K562 (cell line): Measurements from ENCODE around the gene PHLDB3. TPM values are rescaled to one million over a fixed set of nuclear protein-coding genes. Genes with fewer than 3 reads are reported as not detected.

ENCODE experiments used
- ASH1L ChIP-seq: fragments of 450-650 bp; IDR thresholded peaks from 2 replicates; pipeline ENCODE4 v1.6.1; 2018; ENCODE audit warnings: borderline replicate concordance, mild to moderate bottlenecking, low read depth; ENCODE audit not compliant: partially characterized antibody
- ATF3 ChIP-seq, 2 experiments: fragments of 450-650 bp in 1 of 2; sonication (generic) in 1 of 2; formaldehyde crosslinking in 1 of 2; IDR thresholded peaks in 1 of 2; conservative IDR thresholded peaks in 1 of 2; 2 replicates each; pipeline versions ENCODE4 v1.6.1 to v1.8.1; 2016 to 2023; ENCODE audit warnings: mild to moderate bottlenecking in 2 of 2, moderate library complexity in 2 of 2, inconsistent platforms in 1 of 2, missing genetic modification reagents in 1 of 2
- CREBBP ChIP-seq: IDR thresholded peaks from one replicate; pipeline ENCODE4 v1.6.1; 2012; ENCODE audit warnings: low read depth, mild to moderate bottlenecking, control low read depth, inconsistent platforms, low read length
- FOXJ3 ChIP-seq: sonication (generic); formaldehyde crosslinking; IDR thresholded peaks from 2 replicates; pipeline ENCODE4 v1.4.0; 2020; ENCODE audit warnings: mild to moderate bottlenecking, missing genetic modification reagents
- HBP1 ChIP-seq: fragments of 450-650 bp; formaldehyde crosslinking; IDR thresholded peaks from 2 replicates; pipeline ENCODE4 v1.4.0; 2022; ENCODE audit warnings: missing genetic modification characterization
- HLTF ChIP-seq: fragments of 450-650 bp; IDR thresholded peaks from 2 replicates; pipeline ENCODE4 v1.6.1; 2016
- MTA3 ChIP-seq: fragments of 450-650 bp; formaldehyde crosslinking; IDR thresholded peaks from 2 replicates; pipeline ENCODE4 v1.6.1; 2017; ENCODE audit warnings: mild to moderate bottlenecking, borderline replicate concordance
- PML ChIP-seq: IDR thresholded peaks from 2 replicates; pipeline ENCODE4 v1.6.1; 2012; ENCODE audit warnings: low read length, inconsistent platforms
- RBFOX2 ChIP-seq: fragments of 200-400 bp; formaldehyde crosslinking; IDR thresholded peaks from 2 replicates; pipeline ENCODE4 v1.6.1; 2017; ENCODE audit warnings: low read depth, mild to moderate bottlenecking, low read length, moderate library complexity
- RBM14 ChIP-seq: fragments of 200-400 bp; formaldehyde crosslinking; IDR thresholded peaks from 2 replicates; pipeline ENCODE4 v1.6.1; 2018; ENCODE audit warnings: low read depth, mild to moderate bottlenecking, low read length, moderate library complexity, borderline replicate concordance; ENCODE audit not compliant: insufficient read depth
- RNF2 ChIP-seq: sonication (generic); IDR thresholded peaks from 2 replicates; pipeline ENCODE4 v1.6.1; 2016
- TEAD1 ChIP-seq, 2 experiments: fragments of 450-650 bp in 1 of 2; sonication (generic) in 1 of 2; formaldehyde crosslinking; IDR thresholded peaks; 2 replicates each; pipeline versions ENCODE4 v1.4.0 to v1.8.0; 2020 to 2022; ENCODE audit warnings: mild to moderate bottlenecking in 2 of 2, missing genetic modification reagents in 1 of 2
- TRIM25 ChIP-seq: fragments of 450-650 bp; IDR thresholded peaks from 2 replicates; pipeline ENCODE4 v1.7.0; 2016; ENCODE audit warnings: borderline replicate concordance
- ZFP36 ChIP-seq: fragments of 150-350 bp; IDR thresholded peaks from 2 replicates; pipeline ENCODE4 v1.6.1; 2018; ENCODE audit warnings: low read length, low read depth; ENCODE audit not compliant: partially characterized antibody
- ZMIZ1 ChIP-seq, 2 experiments: fragments of 150-350 bp in 1 of 2; IDR thresholded peaks; 2 replicates each; pipeline ENCODE4 v1.6.1; 2012 to 2016; ENCODE audit warnings: low read depth in 2 of 2, low read length in 2 of 2, mild to moderate bottlenecking in 1 of 2, moderate library complexity in 1 of 2
- ZNF124 ChIP-seq: sonication (generic); formaldehyde crosslinking; IDR thresholded peaks from 2 replicates; pipeline ENCODE4 v1.8.1; 2022; ENCODE audit warnings: missing genetic modification reagents
- ZNF24 ChIP-seq: fragments of 450-650 bp; IDR thresholded peaks from 2 replicates; pipeline ENCODE4 v1.6.1; 2016
- polyA plus RNA-seq, 8 experiments: library from polyadenylated mRNA; depleted of rRNA in 4 of 8; stranded (reverse) in 5 of 8; unstranded in 3 of 8; fragments of >200 nt; fragmentation: Nextera tagmentation in 2 of 8; fragmentation: Illumina TruSeq in 1 of 8; extraction: Ambion mirVana in 2 of 8; extraction: Trizol in 1 of 8; gene quantifications; 2 replicates each; pipeline versions ENCODE4 v1.2.1 to v1.2.3, GENCODE V29; 2011 to 2014; ENCODE audit warnings: inconsistent platforms in 1 of 8, missing spikeins in 1 of 8
- total RNA-seq, 7 experiments: library from RNA; depleted of rRNA in 6 of 7; stranded (reverse); fragments of >200 nt in 6 of 7; fragmentation: Illumina TruSeq in 2 of 7; extraction: Trizol in 2 of 7; gene quantifications; 2 replicates each; pipeline versions ENCODE4 v1.2.1 to v1.2.3, GENCODE V29; 2011 to 2021; ENCODE audit warnings: low replicate concordance in 1 of 7

The PHLDB3 gene
- total and polyA plus RNA-seq, 9 of the 15 experiments (the other 6 are each of a cell fraction or from before 2014, with no cell fraction given) = 0.04 to 23.5 (median 3.9) TPM

GRCh38 chr19:43533546-43534304 lies 29.2 kb upstream of the PHLDB3 start (continued):
- TF ChIP-seq RNF2 (no peak), ZFP36 (no peak), ZMIZ1 (IDR thresholded peaks at IDR 0.05; ENCODE audit: low read depth in 2 of 2, low read length in 2 of 2) (no peak), RBM14 (no peak), TEAD1 (CRISPR knock-in tag; IDR thresholded peaks at IDR 0.05) (no peak), PML (peak; percentile 5; the same call in 1 of the 2 replicates), ATF3 (IDR thresholded peaks at IDR 0.05) (peak; percentile 92), ATF3 (CRISPR knock-in tag; conservative IDR thresholded peaks at IDR 0.05) (no peak; the same call in 1 of the 2 replicates), HLTF (no peak), CREBBP (no peak), FOXJ3 (no peak), MTA3 (no peak), ZNF124 (CRISPR knock-in tag) (no peak), ZNF24 (0 out of 2 replicates have a peak, but pooled peaks have one; percentile 4), HBP1 (CRISPR knock-in tag) (no peak), TRIM25 (no peak), RBFOX2 (no peak), ASH1L (no peak)
